CD14-positive monocyte (primary cell): ENCODE results near the gene NEK10. TPM values are rescaled to one million over a fixed set of nuclear protein-coding genes. Genes with fewer than 3 reads are reported as not detected.

Experiments
- DNase-seq, 3 donors: peaks; one replicate each; pipeline ENCODE4 v3.0.0-alpha.2; 2011 to 2022
- H2AFZ ChIP-seq: 2 replicates; pipeline ENCODE4 v1.6.0; 2012; ENCODE audit warnings: mild to moderate bottlenecking, low read depth, low read length, inconsistent platforms; ENCODE audit not compliant: insufficient read depth, poor library complexity, severe bottlenecking
- H3K27ac ChIP-seq, 2 donors: 1 replicate in 1 of 2; 2 replicates in 1 of 2; pipeline ENCODE4 v1.5.1; 2012 to 2013; ENCODE audit warnings: low read length in 2 of 2, control low read depth in 1 of 2, inconsistent platforms in 1 of 2, low read depth in 1 of 2, mild to moderate bottlenecking in 1 of 2
- H3K27me3 ChIP-seq, 2 donors: one replicate each; pipeline versions ENCODE4 v1.6.0 to v1.6.1; 2011 to 2013; ENCODE audit warnings: low read length in 2 of 2; ENCODE audit not compliant: control insufficient read depth in 2 of 2, insufficient read depth in 2 of 2
- H3K36me3 ChIP-seq, 2 donors: replicated peaks in 1 of 2; 1 replicate in 1 of 2; 2 replicates in 1 of 2; pipeline versions ENCODE4 v1.5.1 to v1.6.1; 2012 to 2013; ENCODE audit warnings: low read length in 2 of 2, control low read depth in 1 of 2, inconsistent platforms in 1 of 2, mild to moderate bottlenecking in 1 of 2; ENCODE audit not compliant: insufficient read depth in 2 of 2, control insufficient read depth in 1 of 2
- H3K4me1 ChIP-seq, 2 donors: 1 replicate in 1 of 2; 2 replicates in 1 of 2; pipeline versions ENCODE4 v1.5.1 to v1.6.1; 2012 to 2013; ENCODE audit warnings: low read length in 2 of 2, control low read depth in 1 of 2, inconsistent platforms in 1 of 2, mild to moderate bottlenecking in 1 of 2, moderate library complexity in 1 of 2; ENCODE audit not compliant: insufficient read depth in 2 of 2, control insufficient read depth in 1 of 2
- H3K4me2 ChIP-seq: replicated peaks from 2 replicates; pipeline ENCODE3; 2012; ENCODE audit warnings: low read length, moderate library complexity, mild to moderate bottlenecking; ENCODE audit not compliant: poor library complexity, severe bottlenecking; ENCODE audit errors: extremely low read depth
- H3K4me3 ChIP-seq, 3 experiments: fragments of 200-600 bp in 1 of 3; sonication (generic) in 1 of 3; replicated peaks in 1 of 3; 1 replicate in 2 of 3; 2 replicates in 1 of 3; pipeline ENCODE4 v1.5.1; 2011 to 2013; ENCODE audit warnings: low read length in 3 of 3, mild to moderate bottlenecking in 3 of 3, control low read depth in 2 of 3, low read depth in 2 of 3, inconsistent platforms in 1 of 3, moderate library complexity in 1 of 3
- H3K79me2 ChIP-seq: 2 replicates; pipeline ENCODE4 v1.6.0; 2012; ENCODE audit warnings: mild to moderate bottlenecking, control low read depth, inconsistent platforms, low read length, moderate library complexity; ENCODE audit not compliant: insufficient read depth
- H3K9ac ChIP-seq: 2 replicates; pipeline ENCODE4 v1.6.0; 2017; ENCODE audit warnings: low read length, mild to moderate bottlenecking; ENCODE audit not compliant: insufficient read depth, poor library complexity, severe bottlenecking
- H3K9me3 ChIP-seq, 2 donors: replicated peaks in 1 of 2; 1 replicate in 1 of 2; 2 replicates in 1 of 2; pipeline versions ENCODE4 v1.5.1 to v1.6.1; 2012 to 2013; ENCODE audit warnings: low read length in 2 of 2, control low read depth in 1 of 2; ENCODE audit not compliant: control insufficient read depth in 1 of 2, insufficient read depth in 1 of 2
- H4K20me1 ChIP-seq: 2 replicates; pipeline ENCODE4 v1.6.0; 2012; ENCODE audit warnings: mild to moderate bottlenecking, low read length, control low read depth, moderate library complexity; ENCODE audit not compliant: insufficient read depth
- H3K27ac Mint-ChIP-seq, 7 donors: one replicate each; pipeline ENCODE4 v1.8.0; 2020; ENCODE audit warnings: mild to moderate bottlenecking in 7 of 7, mixed read lengths in 7 of 7, moderate library complexity in 6 of 7, inconsistent platforms in 2 of 7
- H3K27me3 Mint-ChIP-seq, 3 donors: one replicate each; pipeline ENCODE4 v1.8.0; 2021 to 2022; ENCODE audit warnings: low read depth in 3 of 3, mild to moderate bottlenecking in 3 of 3, mixed read lengths in 3 of 3, moderate library complexity in 3 of 3, inconsistent platforms in 1 of 3
- H3K36me3 Mint-ChIP-seq, 2 donors: one replicate each; pipeline ENCODE4 v1.8.0; 2020; ENCODE audit warnings: mixed read lengths in 2 of 2, inconsistent platforms in 1 of 2, mild to moderate bottlenecking in 1 of 2
- H3K4me1 Mint-ChIP-seq: one replicate; pipeline ENCODE4 v1.8.0; 2020; ENCODE audit warnings: mild to moderate bottlenecking, mixed read lengths
- H3K4me3 Mint-ChIP-seq, 2 donors: one replicate each; pipeline ENCODE4 v1.8.0; 2020; ENCODE audit warnings: mild to moderate bottlenecking in 2 of 2, mixed read lengths in 2 of 2, moderate library complexity in 1 of 2
- H3K9me3 Mint-ChIP-seq, 7 donors: one replicate each; pipeline ENCODE4 v1.8.0; 2020 to 2022; ENCODE audit warnings: mixed read lengths in 7 of 7, mild to moderate bottlenecking in 6 of 7, moderate library complexity in 6 of 7, inconsistent platforms in 2 of 7
- CTCF ChIP-seq: fragments of 200-600 bp; IDR thresholded peaks from one replicate; pipeline ENCODE4 v1.8.0; 2022; ENCODE audit warnings: antibody characterized with exemption, mild to moderate bottlenecking
- WGBS: methylation state at CpG from one replicate; pipeline ENCODE4 v1.1.5; 2013; ENCODE audit warnings: missing lambda C conversion rate; ENCODE audit not compliant: insufficient coverage; 5-methylcytosine and 5-hydroxymethylcytosine counted together
- intact Hi-C, 2 donors: fragments of 100-400 bp; cut with micrococcal nuclease; formaldehyde crosslinking; loops; one replicate each; pipeline versions ENCODE4 v1.15.0 to v1.15.1; 2023
- polyA plus RNA-seq, 3 donors: library from polyadenylated mRNA; depleted of rRNA in 1 of 3; unstranded in 2 of 3; stranded (reverse) in 1 of 3; fragments of 300-500 nt in 2 of 3; fragments of >200 nt in 1 of 3; fragmentation: Illumina TruSeq in 2 of 3; gene quantifications; 1 replicate in 2 of 3; 2 replicates in 1 of 3; pipeline ENCODE4 v1.2.3, GENCODE V29; 2012 to 2021

The NEK10 gene
- polyA plus RNA-seq, 3 donors, result not detected

DNA sequence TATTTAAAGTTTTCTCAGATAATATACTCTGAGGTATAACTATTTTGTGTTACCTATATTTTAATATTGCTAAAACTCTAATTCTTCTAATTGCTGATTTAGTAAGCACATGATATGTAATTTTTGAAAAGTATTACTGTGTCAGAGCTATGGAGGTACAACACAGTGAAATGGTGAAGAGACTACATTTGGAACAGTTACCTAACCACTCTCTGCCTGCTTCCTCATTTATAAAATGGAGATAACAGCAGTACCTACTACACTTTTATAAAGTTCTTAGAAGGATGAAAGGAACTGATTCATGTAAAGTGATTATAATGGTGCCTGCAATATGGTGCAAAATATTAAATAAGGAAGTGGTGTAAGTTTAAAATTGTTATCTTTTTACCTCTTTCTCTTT is 16.3 kb upstream of the NEK10 start:
- TF ChIP-seq CTCF, result no peak
- intact Hi-C loops, result no loop called here
- peak overlapping the region in 5 of 7 donors; percentile 35 to 88 (median 66) for H3K27ac Mint-ChIP-seq
- Histone ChIP-seq H3K4me2 (peak overlapping the region; percentile 17), H3K4me3 (no peak overlapping the region), H3K4me1 (peaks cover 0 to 2% of the 10 kb centered on the region in 2 donors), H3K9me3 (no peaks in the 10 kb centered on the region), H3K79me2 (no peaks in the 10 kb centered on the region), H2AFZ (no peak overlapping the region), H3K36me3 (peaks cover 34 to 72% of the 10 kb centered on the region in 2 donors), H3K9ac (no peak overlapping the region), H3K27me3 (no peaks in the 10 kb centered on the region), H4K20me1 (no peaks in the 10 kb centered on the region), H3K27ac (peak overlapping the region in 1 of 2 donors; percentile 42)
- peak in 1 of 3 donors; percentile 23 for DNase-seq
- H3K4me3 Mint-ChIP-seq, result no peak overlapping the region
- peaks cover 7% of the 10 kb centered on the region for H3K4me1 Mint-ChIP-seq
- no peaks in the 10 kb centered on the region for H3K9me3 Mint-ChIP-seq
- H3K36me3 Mint-ChIP-seq, result peaks cover 34 to 35% of the 10 kb centered on the region in 2 donors
- H3K27me3 Mint-ChIP-seq, result no peaks in the 10 kb centered on the region

- H4K20me1 ChIP-seq, result no peaks in the 10 kb centered on the region
- no peaks in the 10 kb centered on the region for H3K9me3 ChIP-seq
- intact Hi-C loops, result no loop called here
- no peak for TF ChIP-seq CTCF
- no peak overlapping the region for H3K27ac ChIP-seq
- H3K27me3 ChIP-seq, result no peaks in the 10 kb centered on the region
- no peak for DNase-seq
- H3K36me3 ChIP-seq, result peaks cover 32 to 71% of the 10 kb centered on the region in 2 donors
- no peak overlapping the region for H3K4me3 ChIP-seq
- peaks cover 7% of the 10 kb centered on the region for H3K4me1 Mint-ChIP-seq
- peaks cover 0 to 2% of the 10 kb centered on the region in 2 donors for H3K4me1 ChIP-seq
- H3K4me2 ChIP-seq, result no peak overlapping the region
- WGBS, result no CpG with 5 or more reads among the region's 1 CpG
- no peaks in the 10 kb centered on the region for H3K79me2 ChIP-seq
- no peak overlapping the region for H3K4me3 Mint-ChIP-seq
- H3K9ac ChIP-seq, result no peak overlapping the region
- H3K27ac Mint-ChIP-seq, result no peak overlapping the region
- H2AFZ ChIP-seq, result no peak overlapping the region
- H3K27me3 Mint-ChIP-seq, result no peaks in the 10 kb centered on the region
- no peaks in the 10 kb centered on the region for H3K9me3 Mint-ChIP-seq
- peaks cover 31% of the 10 kb centered on the region in 2 donors for H3K36me3 Mint-ChIP-seq
Measured at GRCh38 chr3:27384191-27384590, 15.0 kb upstream of the NEK10 start.
